Kidney epithelial cell (primary cell): ENCODE results near the gene UBE2I. TPM values are rescaled to one million over a fixed set of nuclear protein-coding genes. Genes with fewer than 3 reads are reported as not detected.

Source experiments
- DNase-seq: peaks from one replicate; pipeline ENCODE4 v3.0.0-alpha.2; 2010; ENCODE audit warnings: low read depth
- H3K27me3 ChIP-seq: 2 replicates; pipeline ENCODE4 v1.6.0; 2011; ENCODE audit warnings: low read length; ENCODE audit not compliant: control insufficient read depth, insufficient read depth
- H3K36me3 ChIP-seq: 2 replicates; pipeline ENCODE4 v1.5.1; 2011; ENCODE audit warnings: low read length; ENCODE audit not compliant: control insufficient read depth, insufficient read depth
- H3K4me3 ChIP-seq: 2 replicates; pipeline ENCODE4 v1.5.1; 2011; ENCODE audit warnings: low read depth, mild to moderate bottlenecking, control low read depth, low read length
- total RNA-seq: library from RNA; depleted of rRNA; stranded (reverse); fragments of >200 nt; gene quantifications from 2 replicates; pipeline ENCODE4 v1.2.3, GENCODE V29; 2015
- TF ChIP-seq, protein P1 (sequence below): IDR thresholded peaks from 2 replicates; pipeline ENCODE4 v1.5.1; 2011; ENCODE audit warnings: mild to moderate bottlenecking, moderate library complexity, low read length, control low read depth, inconsistent platforms; ENCODE audit not compliant: insufficient read depth, poor library complexity, severe bottlenecking

Gene UBE2I
- total RNA-seq, 1 donor from 2014 or later: 139 TPM

DNA sequence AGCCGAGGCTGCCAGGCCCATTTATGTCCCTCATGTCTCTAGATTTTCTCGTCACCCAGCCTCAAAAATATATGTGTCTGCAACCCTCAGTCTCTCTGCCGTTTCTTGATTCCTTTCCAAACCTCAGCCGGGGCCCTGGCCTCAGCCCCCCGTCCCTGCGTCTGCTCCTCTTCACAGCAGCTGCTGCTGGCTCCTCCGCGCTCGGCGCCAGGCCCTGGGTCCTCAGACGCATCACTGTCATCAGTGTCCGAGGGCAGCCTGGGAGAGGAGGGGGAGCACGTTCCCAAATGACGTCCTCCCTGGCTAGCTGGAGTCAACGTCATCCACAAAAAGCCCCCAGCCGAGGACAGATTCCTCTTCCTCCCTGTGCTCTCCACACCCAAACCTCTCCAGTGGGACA lies 39.9 kb downstream of the UBE2I start:
- DNase-seq: no peak
- no peaks in the 10 kb centered on the region for H3K27me3 ChIP-seq
- TF ChIP-seq, protein P1, sequence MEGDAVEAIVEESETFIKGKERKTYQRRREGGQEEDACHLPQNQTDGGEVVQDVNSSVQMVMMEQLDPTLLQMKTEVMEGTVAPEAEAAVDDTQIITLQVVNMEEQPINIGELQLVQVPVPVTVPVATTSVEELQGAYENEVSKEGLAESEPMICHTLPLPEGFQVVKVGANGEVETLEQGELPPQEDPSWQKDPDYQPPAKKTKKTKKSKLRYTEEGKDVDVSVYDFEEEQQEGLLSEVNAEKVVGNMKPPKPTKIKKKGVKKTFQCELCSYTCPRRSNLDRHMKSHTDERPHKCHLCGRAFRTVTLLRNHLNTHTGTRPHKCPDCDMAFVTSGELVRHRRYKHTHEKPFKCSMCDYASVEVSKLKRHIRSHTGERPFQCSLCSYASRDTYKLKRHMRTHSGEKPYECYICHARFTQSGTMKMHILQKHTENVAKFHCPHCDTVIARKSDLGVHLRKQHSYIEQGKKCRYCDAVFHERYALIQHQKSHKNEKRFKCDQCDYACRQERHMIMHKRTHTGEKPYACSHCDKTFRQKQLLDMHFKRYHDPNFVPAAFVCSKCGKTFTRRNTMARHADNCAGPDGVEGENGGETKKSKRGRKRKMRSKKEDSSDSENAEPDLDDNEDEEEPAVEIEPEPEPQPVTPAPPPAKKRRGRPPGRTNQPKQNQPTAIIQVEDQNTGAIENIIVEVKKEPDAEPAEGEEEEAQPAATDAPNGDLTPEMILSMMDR: no peak
- no peak overlapping the region for H3K4me3 ChIP-seq
- no peaks in the 10 kb centered on the region for H3K36me3 ChIP-seq

DNA sequence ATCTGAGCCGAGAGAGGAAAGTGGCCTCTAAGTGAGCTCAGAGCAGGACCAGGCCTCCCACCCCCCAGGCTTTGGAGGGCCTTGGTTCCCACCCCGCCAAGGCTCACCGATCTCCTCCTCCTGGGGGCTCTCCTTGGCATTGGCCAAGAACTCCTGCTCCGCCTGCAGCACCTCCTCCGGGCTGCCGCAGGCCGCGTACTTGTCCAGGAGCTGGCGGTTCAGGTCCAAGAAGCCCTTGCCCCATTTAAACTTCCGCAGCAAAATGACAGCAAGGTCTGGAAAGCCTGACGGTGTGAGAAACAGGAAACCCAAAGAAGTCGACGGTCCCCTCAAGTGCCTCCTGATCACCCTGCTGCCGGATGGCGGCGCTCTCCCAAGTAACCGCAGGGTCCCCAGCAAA lies 40.5 kb downstream of the UBE2I start:
- Histone ChIP-seq H3K27me3 (no peaks in the 10 kb centered on the region), H3K4me3 (no peak overlapping the region), H3K36me3 (no peaks in the 10 kb centered on the region)
- TF ChIP-seq, protein P1: no peak
- no peak for DNase-seq

DNA sequence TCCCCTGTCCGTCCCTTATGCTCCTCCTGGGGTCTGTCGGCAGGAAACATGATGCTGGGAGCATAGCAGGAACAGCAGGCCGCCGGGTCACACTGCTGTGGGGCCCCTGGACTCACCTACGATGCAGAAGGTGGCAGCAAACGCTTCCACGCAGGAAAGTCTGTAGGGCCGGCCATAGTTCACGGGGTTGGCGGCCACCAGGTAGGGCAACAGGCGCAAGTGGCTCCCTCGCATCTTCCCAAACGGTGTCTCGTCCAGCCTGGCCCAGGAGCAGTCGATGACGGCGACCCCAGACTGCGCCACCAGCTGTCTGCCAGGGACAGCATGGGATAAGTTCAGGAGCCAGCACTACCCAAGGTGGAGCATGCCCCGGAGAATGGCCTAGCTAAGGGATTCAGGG lies 41.3 kb downstream of the UBE2I start:
- Histone ChIP-seq H3K27me3 (no peaks in the 10 kb centered on the region), H3K4me3 (peak overlapping the region; percentile 68), H3K36me3 (no peaks in the 10 kb centered on the region)
- TF ChIP-seq, protein P1: no peak
- no peak for DNase-seq

DNA sequence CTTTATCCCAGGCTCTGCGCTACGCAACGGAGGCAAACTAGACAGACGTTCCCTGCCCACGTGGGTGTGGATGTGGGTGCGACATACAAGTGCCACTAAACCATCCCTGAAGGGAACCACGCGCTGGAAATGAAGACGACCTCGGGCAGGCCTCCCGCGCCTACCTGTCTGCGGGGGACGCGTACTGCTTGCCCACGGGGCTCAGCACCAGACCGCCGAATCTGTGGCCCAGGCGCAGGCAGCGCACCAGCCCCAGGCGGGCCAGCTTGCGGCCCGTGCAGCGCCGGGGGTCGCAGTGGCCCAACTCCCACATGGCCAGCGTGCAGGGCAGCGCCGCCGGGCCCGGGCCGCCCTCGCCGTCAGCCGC lies 41.8 kb downstream of the UBE2I start:
- no peaks in the 10 kb centered on the region for H3K36me3 ChIP-seq
- no peak for DNase-seq
- TF ChIP-seq, protein P1: no peak

DNA sequence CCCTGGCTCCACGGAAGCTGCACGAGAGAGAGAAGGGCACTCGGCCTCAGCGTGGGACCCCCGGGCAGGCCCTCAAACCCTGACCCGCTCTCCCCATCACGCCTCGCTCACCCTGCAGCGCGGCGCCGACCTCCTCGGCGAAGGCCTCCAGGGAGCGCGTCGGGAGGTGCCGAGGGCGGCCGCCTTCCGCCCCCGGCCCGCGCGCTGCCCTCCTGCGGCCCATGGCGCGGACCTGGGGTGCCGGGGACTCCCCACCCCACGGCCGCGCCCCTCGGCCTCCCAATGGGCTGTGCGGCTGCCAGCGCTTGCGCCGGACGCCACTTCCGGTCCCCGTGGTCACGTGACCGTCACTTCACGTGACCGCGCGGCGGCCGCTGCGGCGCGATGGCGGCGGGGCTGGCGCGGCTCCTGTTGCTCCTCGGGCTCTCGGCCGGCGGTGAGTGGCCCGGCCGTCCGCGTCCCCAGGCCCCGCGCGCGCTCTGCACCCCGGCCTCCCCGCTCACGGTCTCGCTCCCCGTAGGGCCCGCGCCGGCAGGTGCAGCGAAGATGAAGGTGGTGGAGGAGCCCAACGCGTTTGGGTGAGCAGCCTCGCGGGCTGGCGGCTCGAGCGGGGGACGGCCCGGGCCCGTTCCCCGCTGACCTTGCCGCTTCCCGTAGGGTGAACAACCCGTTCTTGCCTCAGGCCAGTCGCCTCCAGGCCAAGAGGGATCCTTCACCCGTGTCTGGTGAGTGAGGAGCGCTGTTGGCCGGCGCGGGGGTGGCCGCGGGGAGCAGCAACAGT lies 42.3 kb downstream of the UBE2I start, which contains the start of the genes GNPTG and TSR3:
Gene GNPTG, plus strand, starts transcription at position 350 of the 781 bp plus-strand sequence. Its CDS starts 35 bp downstream, at position 385.
Gene TSR3, minus strand, starts transcription at position 297 of the 781 bp plus-strand sequence. Its CDS starts 74 bp downstream, at position 223.
- DNase-seq: peak; percentile 31
- Histone ChIP-seq H3K4me3 (peak within 1 kb of the TSS; percentile 68), H3K27me3 (no peaks in the 10 kb centered on the region), H3K36me3 (no peaks in the 10 kb centered on the region)
- TF ChIP-seq, protein P1: no peak

More for the DNA sequence above, 41.8 kb downstream of the UBE2I start:
- peak overlapping the region; percentile 68 for H3K4me3 ChIP-seq
- H3K27me3 ChIP-seq: no peaks in the 10 kb centered on the region
